Muscle layer of duodenum (tissue), 2 donors: ENCODE data around the gene HIVEP3.

Source experiments
- H3K27ac ChIP-seq: one replicate; pipeline ENCODE4 v1.7.0; 2013; ENCODE audit warnings: mild to moderate bottlenecking, low read length
- H3K27me3 ChIP-seq: one replicate; pipeline ENCODE4 v1.7.0; 2013; ENCODE audit warnings: low read depth, mild to moderate bottlenecking, control low read depth, low read length
- H3K36me3 ChIP-seq, 2 donors: one replicate each; pipeline ENCODE4 v1.7.0; 2013; ENCODE audit warnings: low read length in 2 of 2, control low read depth in 1 of 2, mild to moderate bottlenecking in 1 of 2; ENCODE audit not compliant: insufficient read depth in 2 of 2, control insufficient read depth in 1 of 2
- H3K4me1 ChIP-seq, 2 donors: one replicate each; pipeline ENCODE4 v1.7.0; 2013; ENCODE audit warnings: low read length in 2 of 2, mild to moderate bottlenecking in 2 of 2, control low read depth in 1 of 2, moderate library complexity in 1 of 2; ENCODE audit not compliant: insufficient read depth in 2 of 2, control insufficient read depth in 1 of 2
- H3K4me3 ChIP-seq, 2 donors: one replicate each; pipeline ENCODE4 v1.7.0; 2013; ENCODE audit warnings: low read length in 2 of 2, low read depth in 1 of 2, mild to moderate bottlenecking in 1 of 2
- H3K9me3 ChIP-seq, 2 donors: one replicate each; pipeline ENCODE4 v1.7.0; 2013; ENCODE audit warnings: low read length in 2 of 2, control low read depth in 1 of 2, mild to moderate bottlenecking in 1 of 2; ENCODE audit not compliant: control insufficient read depth in 1 of 2
- donor health status: healthy.

The HIVEP3 gene

DNA sequence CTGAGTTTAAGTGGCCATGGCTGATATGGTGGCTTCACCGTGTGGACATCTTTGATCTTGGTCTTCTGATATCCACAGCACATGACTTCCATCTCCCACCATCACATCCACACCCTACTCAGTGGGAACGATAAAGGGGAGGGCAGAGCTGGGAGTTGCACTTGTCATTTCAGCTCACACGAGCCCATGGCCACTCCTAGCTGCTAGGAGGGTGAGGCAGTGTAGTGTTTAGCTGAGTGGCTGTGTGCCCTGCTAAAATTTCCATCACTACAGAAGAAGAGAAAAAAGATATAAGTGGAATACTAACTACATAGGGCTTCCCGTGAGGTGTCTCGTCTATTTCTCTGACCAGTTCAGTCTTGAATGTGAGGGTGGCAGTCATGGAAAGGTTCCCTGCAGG is 310.9 kb downstream of the HIVEP3 start:
- Histone ChIP-seq H3K9me3 (no peaks in the 10 kb centered on the region), H3K4me3 (no peak overlapping the region), H3K4me1 (peaks cover 0 to 5% of the 10 kb centered on the region in 2 donors), H3K27ac (no peak overlapping the region), H3K36me3 (no peaks in the 10 kb centered on the region), H3K27me3 (no peaks in the 10 kb centered on the region)

GRCh38 chr1:41599912-41600311 is 318.8 kb downstream of the HIVEP3 start:
- Histone ChIP-seq H3K9me3 (no peaks in the 10 kb centered on the region), H3K36me3 (no peaks in the 10 kb centered on the region), H3K27ac (no peak overlapping the region), H3K4me1 (no peaks in the 10 kb centered on the region), H3K27me3 (no peaks in the 10 kb centered on the region), H3K4me3 (no peak overlapping the region)

GRCh38 chr1:41598325-41598724 is 320.4 kb downstream of the HIVEP3 start:
- no peak overlapping the region for H3K4me3 ChIP-seq

GRCh38 chr1:41592451-41593125 is 326.1 kb downstream of the HIVEP3 start:
- Histone ChIP-seq H3K9me3 (peaks cover 0 to 4% of the 10 kb centered on the region in 2 donors), H3K27ac (no peak overlapping the region), H3K4me1 (no peaks in the 10 kb centered on the region), H3K27me3 (no peaks in the 10 kb centered on the region), H3K4me3 (no peak overlapping the region), H3K36me3 (no peaks in the 10 kb centered on the region)

More at GRCh38 chr1:41598325-41598724, 320.4 kb downstream of the HIVEP3 start:
- no peaks in the 10 kb centered on the region for H3K9me3 ChIP-seq
- H3K36me3 ChIP-seq = no peaks in the 10 kb centered on the region
- no peak overlapping the region for H3K27ac ChIP-seq
- H3K4me1 ChIP-seq = no peaks in the 10 kb centered on the region
- H3K27me3 ChIP-seq = no peaks in the 10 kb centered on the region

DNA sequence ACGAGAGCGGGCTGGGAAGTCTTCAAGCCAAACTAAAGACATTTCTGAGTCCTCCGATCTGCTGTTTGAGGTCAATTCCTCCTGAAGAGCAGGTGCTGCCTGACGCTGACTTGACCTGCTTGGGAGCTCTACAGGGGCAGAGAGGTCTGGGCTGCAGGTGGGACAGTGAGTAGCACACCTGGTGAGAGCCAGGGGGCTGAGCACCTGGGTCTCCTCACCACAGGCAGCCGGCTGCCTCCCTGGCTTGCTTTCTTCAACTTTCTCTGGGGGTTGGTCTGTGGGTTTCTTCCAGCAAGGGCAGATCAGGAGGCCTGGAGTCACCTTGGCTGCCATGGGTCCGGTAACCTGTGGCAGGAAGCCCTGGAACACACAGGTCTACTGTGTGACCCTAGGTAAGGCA is 326.8 kb downstream of the HIVEP3 start:
- H3K27ac ChIP-seq = no peak overlapping the region

GRCh38 chr1:41590331-41590730 is 328.4 kb downstream of the HIVEP3 start:
- H3K4me1 ChIP-seq = no peaks in the 10 kb centered on the region
- H3K27ac ChIP-seq = no peak overlapping the region

More for the DNA sequence above, 326.8 kb downstream of the HIVEP3 start:
- H3K27me3 ChIP-seq = no peaks in the 10 kb centered on the region
- H3K36me3 ChIP-seq = no peaks in the 10 kb centered on the region
- H3K4me3 ChIP-seq = no peak overlapping the region
- no peaks in the 10 kb centered on the region for H3K4me1 ChIP-seq
- peaks cover 0 to 4% of the 10 kb centered on the region in 2 donors for H3K9me3 ChIP-seq

GRCh38 chr1:41589395-41589794 is 329.3 kb downstream of the HIVEP3 start:
- Histone ChIP-seq H3K4me1 (no peaks in the 10 kb centered on the region), H3K27ac (no peak overlapping the region), H3K36me3 (no peaks in the 10 kb centered on the region), H3K27me3 (no peaks in the 10 kb centered on the region), H3K9me3 (peaks cover 0 to 4% of the 10 kb centered on the region in 2 donors), H3K4me3 (no peak overlapping the region)

More at GRCh38 chr1:41590331-41590730, 328.4 kb downstream of the HIVEP3 start:
- H3K27me3 ChIP-seq = no peaks in the 10 kb centered on the region
- no peaks in the 10 kb centered on the region for H3K36me3 ChIP-seq
- H3K4me3 ChIP-seq = no peak overlapping the region
- H3K9me3 ChIP-seq = peaks cover 0 to 4% of the 10 kb centered on the region in 2 donors

GRCh38 chr1:41588334-41588875 is 330.3 kb downstream of the HIVEP3 start:
- no peaks in the 10 kb centered on the region for H3K27me3 ChIP-seq
- no peaks in the 10 kb centered on the region for H3K4me1 ChIP-seq
- peaks cover 0 to 4% of the 10 kb centered on the region in 2 donors for H3K9me3 ChIP-seq
- no peak overlapping the region for H3K27ac ChIP-seq
- H3K36me3 ChIP-seq = no peaks in the 10 kb centered on the region
- H3K4me3 ChIP-seq = no peak overlapping the region

GRCh38 chr1:41587791-41588190 is 330.9 kb downstream of the HIVEP3 start:
- Histone ChIP-seq H3K9me3 (peaks cover 0 to 4% of the 10 kb centered on the region in 2 donors), H3K27ac (no peak overlapping the region), H3K4me1 (no peaks in the 10 kb centered on the region), H3K27me3 (no peaks in the 10 kb centered on the region), H3K4me3 (no peak overlapping the region), H3K36me3 (no peaks in the 10 kb centered on the region)

GRCh38 chr1:41586230-41586629 is 332.5 kb downstream of the HIVEP3 start:
- Histone ChIP-seq H3K9me3 (peaks cover 0 to 4% of the 10 kb centered on the region in 2 donors), H3K27ac (no peak overlapping the region), H3K36me3 (no peaks in the 10 kb centered on the region), H3K4me3 (no peak overlapping the region), H3K4me1 (no peaks in the 10 kb centered on the region), H3K27me3 (no peaks in the 10 kb centered on the region)

- Histone ChIP-seq H3K4me3 (no peak overlapping the region), H3K4me1 (no peaks in the 10 kb centered on the region), H3K9me3 (no peaks in the 10 kb centered on the region), H3K36me3 (no peaks in the 10 kb centered on the region), H3K27ac (no peak overlapping the region), H3K27me3 (no peaks in the 10 kb centered on the region)
Measured at GRCh38 chr1:41583658-41584547, 334.8 kb downstream of the HIVEP3 start.
